H9 (cell line): ENCODE measurements around the gene SCN1B. TPM values are rescaled to one million over a fixed set of nuclear protein-coding genes. Genes with fewer than 3 reads are reported as not detected.

Source experiments
- DNase-seq: peaks from one replicate; pipeline ENCODE4 v3.0.0-alpha.2; 2017
- H2AFZ ChIP-seq: one replicate; pipeline ENCODE4 v1.6.1; 2013; ENCODE audit warnings: mild to moderate bottlenecking, low read length, control low read depth, moderate library complexity
- H2AK5ac ChIP-seq: 2 replicates; pipeline ENCODE4 v1.6.1; 2013; ENCODE audit warnings: low read length, control low read depth, mixed read lengths; ENCODE audit not compliant: insufficient read length
- H2BK120ac ChIP-seq: one replicate; pipeline ENCODE4 v1.6.1; 2013; ENCODE audit warnings: low read depth, mild to moderate bottlenecking, low read length, control low read depth, inconsistent platforms; ENCODE audit not compliant: poor library complexity, severe bottlenecking
- H2BK12ac ChIP-seq: 2 replicates; pipeline ENCODE4 v1.6.1; 2013; ENCODE audit warnings: low read length, control low read depth, mixed read lengths, low read depth; ENCODE audit not compliant: insufficient read length
- H2BK15ac ChIP-seq: 2 replicates; pipeline ENCODE4 v1.6.1; 2013; ENCODE audit warnings: low read depth, low read length, control low read depth
- H2BK20ac ChIP-seq: one replicate; pipeline ENCODE4 v1.6.1; 2013; ENCODE audit warnings: low read depth, mild to moderate bottlenecking, low read length, control low read depth, inconsistent platforms; ENCODE audit not compliant: poor library complexity, severe bottlenecking
- H2BK5ac ChIP-seq: 2 replicates; pipeline ENCODE4 v1.6.1; 2013; ENCODE audit warnings: low read length, control low read depth, mixed read lengths; ENCODE audit not compliant: insufficient read length
- H3K14ac ChIP-seq: 2 replicates; pipeline ENCODE4 v1.6.1; 2013; ENCODE audit warnings: low read length, control low read depth; ENCODE audit not compliant: insufficient read depth
- H3K18ac ChIP-seq: 2 replicates; pipeline ENCODE4 v1.6.1; 2013; ENCODE audit warnings: low read depth, mild to moderate bottlenecking, mixed read lengths, low read length, control low read depth; ENCODE audit not compliant: insufficient read length
- H3K23ac ChIP-seq: 2 replicates; pipeline ENCODE4 v1.6.1; 2013; ENCODE audit warnings: low read length, control low read depth, mixed read lengths, low read depth; ENCODE audit not compliant: insufficient read length
- H3K23me2 ChIP-seq: 2 replicates; pipeline ENCODE4 v1.6.1; 2013; ENCODE audit warnings: low read depth, mild to moderate bottlenecking, mixed read lengths, low read length, control low read depth; ENCODE audit not compliant: insufficient read length, poor library complexity, severe bottlenecking
- H3K27ac ChIP-seq: 2 replicates; pipeline ENCODE4 v1.5.1; 2013; ENCODE audit warnings: low read length, control low read depth, mixed read lengths, low read depth; ENCODE audit not compliant: insufficient read length
- H3K27me3 ChIP-seq: 2 replicates; pipeline ENCODE4 v1.6.1; 2013; ENCODE audit warnings: low read length, control low read depth, inconsistent platforms; ENCODE audit not compliant: insufficient read depth
- H3K4ac ChIP-seq: 2 replicates; pipeline ENCODE4 v1.6.1; 2013; ENCODE audit warnings: low read depth, mild to moderate bottlenecking, control low read depth, inconsistent platforms, low read length, moderate library complexity
- H3K4me1 ChIP-seq: 2 replicates; pipeline ENCODE4 v1.6.1; 2013; ENCODE audit warnings: low read length, control low read depth, inconsistent platforms; ENCODE audit not compliant: insufficient read depth
- H3K4me2 ChIP-seq: 2 replicates; pipeline ENCODE4 v1.6.1; 2013; ENCODE audit warnings: low read length, control low read depth, mixed read lengths; ENCODE audit not compliant: insufficient read length, insufficient read depth
- H3K56ac ChIP-seq: 2 replicates; pipeline ENCODE4 v1.6.1; 2013; ENCODE audit warnings: low read depth, mild to moderate bottlenecking, mixed read lengths, low read length, control low read depth; ENCODE audit not compliant: insufficient read length
- H3K79me1 ChIP-seq: 2 replicates; pipeline ENCODE4 v1.6.1; 2013; ENCODE audit warnings: low read depth, mild to moderate bottlenecking, moderate library complexity, low read length, control low read depth, inconsistent platforms; ENCODE audit not compliant: insufficient read depth, poor library complexity, severe bottlenecking
- H3K79me2 ChIP-seq: 2 replicates; pipeline ENCODE4 v1.6.1; 2013; ENCODE audit warnings: low read length, control low read depth, inconsistent platforms; ENCODE audit not compliant: insufficient read depth
- H3K9ac ChIP-seq: 2 replicates; pipeline ENCODE4 v1.6.1; 2013; ENCODE audit warnings: low read length, control low read depth, mixed read lengths; ENCODE audit not compliant: insufficient read length; ENCODE audit errors: extremely low read depth
- H3K9me3 ChIP-seq: one replicate; pipeline ENCODE4 v1.6.1; 2013; ENCODE audit warnings: low read depth, low read length, inconsistent platforms; ENCODE audit not compliant: control insufficient read depth
- H3T11ph ChIP-seq: one replicate; pipeline ENCODE4 v1.6.1; 2013; ENCODE audit warnings: mild to moderate bottlenecking, low read length, control low read depth, inconsistent platforms
- H4K20me1 ChIP-seq: one replicate; pipeline ENCODE4 v1.6.1; 2013; ENCODE audit not compliant: control insufficient read depth, insufficient read length, insufficient read depth
- H4K5ac ChIP-seq: 2 replicates; pipeline ENCODE4 v1.6.1; 2013; ENCODE audit warnings: low read depth, mild to moderate bottlenecking, mixed read lengths, low read length, control low read depth; ENCODE audit not compliant: insufficient read length
- H4K8ac ChIP-seq: replicated peaks from 2 replicates; pipeline ENCODE4 v1.6.1; 2013; ENCODE audit warnings: low read length, control low read depth, mixed read lengths, low read depth; ENCODE audit not compliant: insufficient read length
- H4K91ac ChIP-seq: 2 replicates; pipeline ENCODE4 v1.6.1; 2013; ENCODE audit warnings: low read depth, mild to moderate bottlenecking, moderate library complexity, mixed read lengths, low read length, control low read depth; ENCODE audit not compliant: insufficient read length
- H3K27ac Mint-ChIP-seq, 3 experiments: 2 replicates in 2 of 3; 3 replicates in 1 of 3; pipeline ENCODE4 v1.8.0; 2020 to 2021; ENCODE audit warnings: mixed read lengths in 3 of 3, mild to moderate bottlenecking in 1 of 3, moderate library complexity in 1 of 3
- H3K27me3 Mint-ChIP-seq: 2 replicates; pipeline ENCODE4 v1.8.0; 2021; ENCODE audit warnings: low read depth, mild to moderate bottlenecking, moderate library complexity, mixed read lengths
- H3K36me3 Mint-ChIP-seq, 3 experiments: 2 replicates in 2 of 3; 3 replicates in 1 of 3; pipeline ENCODE4 v1.8.0; 2020 to 2021; ENCODE audit warnings: low read depth in 3 of 3, mixed read lengths in 3 of 3; ENCODE audit not compliant: insufficient read depth in 1 of 3
- H3K4me1 Mint-ChIP-seq, 2 experiments: 2 replicates each; pipeline ENCODE4 v1.8.0; 2020; ENCODE audit warnings: mixed read lengths in 2 of 2
- H3K4me3 Mint-ChIP-seq, 2 experiments: 2 replicates in 1 of 2; 3 replicates in 1 of 2; pipeline ENCODE4 v1.8.0; 2020 to 2021; ENCODE audit warnings: mild to moderate bottlenecking in 2 of 2, mixed read lengths in 2 of 2, moderate library complexity in 1 of 2
- H3K9me3 Mint-ChIP-seq, 2 experiments: 2 replicates in 1 of 2; 3 replicates in 1 of 2; pipeline ENCODE4 v1.8.0; 2020; ENCODE audit warnings: mild to moderate bottlenecking in 2 of 2, mixed read lengths in 2 of 2, moderate library complexity in 1 of 2
- CTCF ChIP-seq: fragments of 200-600 bp; sonication (generic); conservative IDR thresholded peaks from 3 replicates; pipeline ENCODE4 v1.8.0; 2021; ENCODE audit warnings: antibody characterized with exemption, mild to moderate bottlenecking
- WGBS: extraction: QIAGEN DNeasy Blood & Tissue Kit; methylation state at CpG from one replicate; pipeline ENCODE4 v1.1.7; 2013; ENCODE audit warnings: missing lambda C conversion rate, low lambda C conversion rate, mixed read lengths; ENCODE audit not compliant: insufficient read length; ENCODE audit errors: extremely low coverage; 5-methylcytosine and 5-hydroxymethylcytosine counted together
- total RNA-seq: library from RNA; stranded (reverse); gene quantifications from 2 replicates; pipeline ENCODE4 v1.2.1, GENCODE V29; 2021

SCN1B gene
- total RNA-seq, 1 experiment from 2014 or later: 3.8 TPM

- Mint-ChIP-seq H3K4me1 (peaks cover 10 to 18% of the 10 kb centered on the region in 2 experiments), H3K9me3 (no peaks in the 10 kb centered on the region), H3K27ac (0 out of 7 replicates have a peak overlapping the region, but pooled peaks of 1 of the 3 experiments have one; percentile 18), H3K27me3 (peaks cover 37% of the 10 kb centered on the region), H3K4me3 (no peak overlapping the region), H3K36me3 (peaks cover 2 to 9% (median 4%) of the 10 kb centered on the region in 3 experiments; a peak in 4 of 7 replicates)
- H2BK5ac ChIP-seq: no peak overlapping the region
- peaks cover 11% of the 10 kb centered on the region; the same call in 1 of the 2 replicates for H3K27me3 ChIP-seq
- no peak overlapping the region for H3K23ac ChIP-seq
- no peak overlapping the region for H2BK12ac ChIP-seq
- H3K27ac ChIP-seq: no peak overlapping the region
- no peak overlapping the region for H2BK20ac ChIP-seq
- no peaks in the 10 kb centered on the region for H3K79me2 ChIP-seq
- H3K79me1 ChIP-seq: no peaks in the 10 kb centered on the region
- H4K91ac ChIP-seq: no peak overlapping the region
- no peak overlapping the region for H2AK5ac ChIP-seq
- H3K14ac ChIP-seq: no peak overlapping the region
- H4K8ac ChIP-seq: no peak overlapping the region
- H3K9ac ChIP-seq: no peak overlapping the region
- DNase-seq: no peak
- no peak overlapping the region for H2AFZ ChIP-seq
- no peak overlapping the region for H3K4ac ChIP-seq
- no peaks in the 10 kb centered on the region for H3K4me1 ChIP-seq
- no CpG with 5 or more reads among the region's 17 CpGs for WGBS
- no peak overlapping the region for H3K56ac ChIP-seq
- H3K4me2 ChIP-seq: no peak overlapping the region
- no peak overlapping the region for H3K18ac ChIP-seq
- TF ChIP-seq CTCF: no peak
- peaks cover 8% of the 10 kb centered on the region for H3K23me2 ChIP-seq
- H3K9me3 ChIP-seq: no peaks in the 10 kb centered on the region
- H4K20me1 ChIP-seq: no peaks in the 10 kb centered on the region
- H2BK120ac ChIP-seq: no peak overlapping the region
- no peak overlapping the region for H4K5ac ChIP-seq
- no peak overlapping the region for H2BK15ac ChIP-seq
- H3T11ph ChIP-seq: no peak overlapping the region
These were observed 4.5 kb downstream of the SCN1B start for GRCh38 chr19:35034588-35035382.
